Spinal cord (tissue), 10 donors: Measurements from ENCODE around the gene SLC2A1. TPM values are rescaled to one million over a fixed set of nuclear protein-coding genes. Genes with fewer than 3 reads are reported as not detected.

Experiments
- DNase-seq, 6 donors: peaks; one replicate each; pipeline versions ENCODE4 v3.0.0 to v3.0.0-alpha.2; 2013 to 2015; ENCODE audit warnings: low spot score in 6 of 6, low read depth in 4 of 6
- H3K27ac ChIP-seq: one replicate; pipeline ENCODE4 v1.5.1; 2013; ENCODE audit warnings: low read depth, low read length, control low read depth
- H3K27me3 ChIP-seq: one replicate; pipeline ENCODE4 v1.6.1; 2013; ENCODE audit warnings: low read length; ENCODE audit not compliant: control insufficient read depth, insufficient read depth
- H3K36me3 ChIP-seq: one replicate; pipeline ENCODE4 v1.6.1; 2013; ENCODE audit warnings: low read length; ENCODE audit not compliant: control insufficient read depth, insufficient read depth
- H3K4me1 ChIP-seq: one replicate; pipeline ENCODE4 v1.6.1; 2013; ENCODE audit warnings: low read length; ENCODE audit not compliant: control insufficient read depth, insufficient read depth
- H3K4me3 ChIP-seq: one replicate; pipeline ENCODE4 v1.5.1; 2013; ENCODE audit warnings: low read depth, low read length, control low read depth
- H3K9me3 ChIP-seq: one replicate; pipeline ENCODE4 v1.6.1; 2013; ENCODE audit warnings: low read length; ENCODE audit not compliant: control insufficient read depth, insufficient read depth
- WGBS: methylation state at CpG from one replicate; pipeline ENCODE4 v1.1.5; 2013; ENCODE audit warnings: missing lambda C conversion rate; ENCODE audit not compliant: insufficient coverage; 5-methylcytosine and 5-hydroxymethylcytosine counted together
- polyA plus RNA-seq, 2 donors: library from polyadenylated mRNA; unstranded; fragments of 120-200 nt; gene quantifications; one replicate each; pipeline ENCODE4 v1.2.1, GENCODE V29; 2013; ENCODE audit not compliant: insufficient read length in 2 of 2
- total RNA-seq, 2 donors: library from RNA; depleted of rRNA in 1 of 2; stranded (reverse); fragments of 120-200 nt in 1 of 2; fragments of >200 nt in 1 of 2; gene quantifications; one replicate each; pipeline versions ENCODE4 v1.2.3 to v1.2.4, GENCODE V29; 2013 to 2014
- donor health status: healthy.

Gene SLC2A1
- total and polyA plus RNA-seq, 4 donors = 74.4 to 127 (median 98.1) TPM

- Histone ChIP-seq H3K9me3 (no peaks in the 10 kb centered on the region), H3K4me1 (peaks cover 29% of the 10 kb centered on the region), H3K4me3 (no peak overlapping the region), H3K36me3 (no peaks in the 10 kb centered on the region), H3K27me3 (no peaks in the 10 kb centered on the region), H3K27ac (no peak overlapping the region)
- WGBS = 74% methylated on average over 5 of the region's 6 CpGs
- DNase-seq = no peak
Measured at GRCh38 chr1:42961312-42962091, 2.8 kb upstream of the SLC2A1 start.

- no peak for DNase-seq
- Histone ChIP-seq H3K9me3 (no peaks in the 10 kb centered on the region), H3K36me3 (no peaks in the 10 kb centered on the region), H3K4me1 (peaks cover 29% of the 10 kb centered on the region), H3K27me3 (no peaks in the 10 kb centered on the region), H3K4me3 (no peak overlapping the region), H3K27ac (no peak overlapping the region)
- WGBS = 72% methylated on average over 6 of the region's 9 CpGs
Measured at GRCh38 chr1:42960566-42961311, 2.1 kb upstream of the SLC2A1 start.

GRCh38 chr1:42960122-42960390 lies 1.4 kb upstream of the SLC2A1 start:
- H3K27me3 ChIP-seq = no peaks in the 10 kb centered on the region
- peaks cover 29% of the 10 kb centered on the region for H3K4me1 ChIP-seq
- no peaks in the 10 kb centered on the region for H3K9me3 ChIP-seq
- DNase-seq = no peak
- WGBS = no CpG with 5 or more reads among the region's 1 CpG
- H3K27ac ChIP-seq = no peak overlapping the region
- no peak overlapping the region for H3K4me3 ChIP-seq
- no peaks in the 10 kb centered on the region for H3K36me3 ChIP-seq

- Histone ChIP-seq H3K27me3 (no peaks in the 10 kb centered on the region), H3K4me3 (peak overlapping the region; percentile 85), H3K9me3 (no peaks in the 10 kb centered on the region), H3K27ac (peak overlapping the region; percentile 88), H3K4me1 (peaks cover 40% of the 10 kb centered on the region), H3K36me3 (peaks cover 6% of the 10 kb centered on the region)
- DNase-seq = peak in 4 of 6 donors; percentile 47 to 90 (median 76)
- WGBS = under 1% methylated on average over 72 of the region's 72 CpGs
Measured at GRCh38 chr1:42957880-42958487, 684 bp downstream of the SLC2A1 start.

GRCh38 chr1:42957229-42957879 lies 1.3 kb downstream of the SLC2A1 start:
- H3K9me3 ChIP-seq = no peaks in the 10 kb centered on the region
- H3K4me3 ChIP-seq = peak overlapping the region; percentile 85
- H3K36me3 ChIP-seq = peaks cover 10% of the 10 kb centered on the region
- H3K27me3 ChIP-seq = no peaks in the 10 kb centered on the region
- no peak for DNase-seq
- peak overlapping the region; percentile 88 for H3K27ac ChIP-seq
- WGBS = 12% methylated on average over 22 of the region's 26 CpGs
- H3K4me1 ChIP-seq = peaks cover 47% of the 10 kb centered on the region

GRCh38 chr1:42956739-42957138 lies 1.9 kb downstream of the SLC2A1 start:
- Histone ChIP-seq H3K4me3 (peak overlapping the region; percentile 85), H3K27me3 (no peaks in the 10 kb centered on the region), H3K9me3 (no peaks in the 10 kb centered on the region), H3K27ac (no peak overlapping the region), H3K36me3 (peaks cover 12% of the 10 kb centered on the region), H3K4me1 (peaks cover 52% of the 10 kb centered on the region)
- no CpG with 5 or more reads among the region's 3 CpGs for WGBS
- no peak for DNase-seq

- H3K4me1 ChIP-seq = peaks cover 52% of the 10 kb centered on the region
- H3K36me3 ChIP-seq = peaks cover 12% of the 10 kb centered on the region
- no peaks in the 10 kb centered on the region for H3K27me3 ChIP-seq
- WGBS = 76% methylated on average over 8 of the region's 16 CpGs
- H3K27ac ChIP-seq = no peak overlapping the region
- no peak overlapping the region for H3K4me3 ChIP-seq
- DNase-seq = no peak
- no peaks in the 10 kb centered on the region for H3K9me3 ChIP-seq
Measured at GRCh38 chr1:42955311-42956063, 3.2 kb downstream of the SLC2A1 start.

GRCh38 chr1:42953182-42954180 lies 5.2 kb downstream of the SLC2A1 start:
- Histone ChIP-seq H3K36me3 (peaks cover 12% of the 10 kb centered on the region), H3K4me3 (no peak overlapping the region), H3K27ac (peak overlapping the region; percentile 54), H3K4me1 (peaks cover 59% of the 10 kb centered on the region), H3K27me3 (no peaks in the 10 kb centered on the region), H3K9me3 (no peaks in the 10 kb centered on the region)
- 66% methylated on average over 7 of the region's 13 CpGs for WGBS
- no peak for DNase-seq
